Measurements from ENCODE around the gene OPHN1.

DNA sequence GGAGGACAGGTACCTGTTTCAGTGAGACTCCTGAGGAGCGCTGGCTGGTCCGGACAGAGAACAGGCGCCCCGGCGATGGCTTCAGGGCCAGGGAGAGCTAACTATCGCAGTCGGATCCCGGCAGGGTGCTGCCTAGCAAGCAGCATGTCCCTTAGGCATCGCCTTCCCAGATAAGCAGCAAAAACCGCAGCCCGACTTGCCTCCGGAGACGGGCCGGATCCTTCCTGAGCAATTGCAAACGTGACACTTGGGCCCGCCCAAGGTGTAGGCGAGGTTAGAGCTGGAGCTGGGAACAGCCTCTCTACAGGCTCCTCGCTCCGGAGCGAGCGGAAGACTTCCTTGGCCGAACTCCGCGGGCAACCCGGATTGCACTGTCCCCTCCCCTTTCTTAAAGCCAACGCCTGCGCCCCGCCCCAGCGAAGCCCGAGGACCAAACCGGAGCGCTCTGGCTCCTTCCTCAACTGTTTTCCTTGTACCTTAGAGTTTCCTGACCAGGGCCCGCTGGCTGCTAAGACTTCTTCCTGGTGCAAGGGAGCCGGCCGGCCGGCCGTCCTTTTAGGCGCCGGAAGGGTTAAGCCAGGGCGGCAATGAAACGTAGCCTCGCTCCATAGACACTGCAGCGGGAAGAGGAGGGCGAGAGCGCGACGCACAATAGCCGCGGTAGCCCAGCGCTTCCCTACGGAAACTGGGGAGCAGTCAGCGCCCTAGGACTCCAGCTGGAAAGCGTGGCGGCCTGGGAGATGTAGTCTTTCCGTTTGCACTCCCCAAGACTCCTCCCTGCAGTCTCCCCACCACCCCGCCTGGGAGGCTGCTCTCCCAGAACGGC, at the start of gene OPHN1:
- TF ChIP-seq EP300 (IDR thresholded peaks at IDR 0.05) (no peak), POLR2AphosphoS5 (IDR thresholded peaks at IDR 0.05) (peak; percentile 24), POLR2A (IDR thresholded peaks at IDR 0.05; ENCODE audit: low read depth) (no peak)
- TF ChIP-seq, protein P1, sequence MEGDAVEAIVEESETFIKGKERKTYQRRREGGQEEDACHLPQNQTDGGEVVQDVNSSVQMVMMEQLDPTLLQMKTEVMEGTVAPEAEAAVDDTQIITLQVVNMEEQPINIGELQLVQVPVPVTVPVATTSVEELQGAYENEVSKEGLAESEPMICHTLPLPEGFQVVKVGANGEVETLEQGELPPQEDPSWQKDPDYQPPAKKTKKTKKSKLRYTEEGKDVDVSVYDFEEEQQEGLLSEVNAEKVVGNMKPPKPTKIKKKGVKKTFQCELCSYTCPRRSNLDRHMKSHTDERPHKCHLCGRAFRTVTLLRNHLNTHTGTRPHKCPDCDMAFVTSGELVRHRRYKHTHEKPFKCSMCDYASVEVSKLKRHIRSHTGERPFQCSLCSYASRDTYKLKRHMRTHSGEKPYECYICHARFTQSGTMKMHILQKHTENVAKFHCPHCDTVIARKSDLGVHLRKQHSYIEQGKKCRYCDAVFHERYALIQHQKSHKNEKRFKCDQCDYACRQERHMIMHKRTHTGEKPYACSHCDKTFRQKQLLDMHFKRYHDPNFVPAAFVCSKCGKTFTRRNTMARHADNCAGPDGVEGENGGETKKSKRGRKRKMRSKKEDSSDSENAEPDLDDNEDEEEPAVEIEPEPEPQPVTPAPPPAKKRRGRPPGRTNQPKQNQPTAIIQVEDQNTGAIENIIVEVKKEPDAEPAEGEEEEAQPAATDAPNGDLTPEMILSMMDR (IDR thresholded peaks at IDR 0.05) = no peak
